GM21526 (cell line): ENCODE results near the gene ADCY5.

ENCODE experiments used
- ATAC-seq: cut with Tn5 transposase; IDR thresholded peaks from one replicate; pipeline ENCODE4 v1.9.1; 2021; ENCODE audit warnings: moderate library complexity; ENCODE audit not compliant: unreplicated experiment, low FRiP score

The ADCY5 gene

GRCh38 chr3:123459862-123460261 lies 11.0 kb upstream of the ADCY5 start:
- no peak for ATAC-seq

GRCh38 chr3:123458255-123458654 lies 9.4 kb upstream of the ADCY5 start:
- ATAC-seq: no peak

- ATAC-seq: no peak
These were observed 9.0 kb upstream of the ADCY5 start for GRCh38 chr3:123457841-123458240.

GRCh38 chr3:123453675-123454074 lies 4.8 kb upstream of the ADCY5 start:
- no peak for ATAC-seq

GRCh38 chr3:123451186-123451585 lies 2.3 kb upstream of the ADCY5 start:
- no peak for ATAC-seq

- ATAC-seq: no peak
These were observed 1.2 kb upstream of the ADCY5 start for GRCh38 chr3:123449997-123450604.

- no peak for ATAC-seq
These were observed 459 bp upstream of the ADCY5 start for GRCh38 chr3:123449102-123449996.

- no peak for ATAC-seq
These were observed 957 bp downstream of the ADCY5 start for GRCh38 chr3:123447749-123448517.

GRCh38 chr3:123447416-123447748 lies 1.5 kb downstream of the ADCY5 start:
- ATAC-seq: no peak

- no peak for ATAC-seq
These were observed 2.2 kb downstream of the ADCY5 start for GRCh38 chr3:123446610-123447109.

GRCh38 chr3:123446210-123446609 lies 2.7 kb downstream of the ADCY5 start:
- no peak for ATAC-seq

- no peak for ATAC-seq
These were observed 3.2 kb downstream of the ADCY5 start for GRCh38 chr3:123445702-123446101.

GRCh38 chr3:123444744-123445143 lies 4.1 kb downstream of the ADCY5 start:
- no peak for ATAC-seq

GRCh38 chr3:123444023-123444422 lies 4.9 kb downstream of the ADCY5 start:
- no peak for ATAC-seq

- no peak for ATAC-seq
These were observed 6.0 kb downstream of the ADCY5 start for GRCh38 chr3:123442908-123443307.

GRCh38 chr3:123442125-123442524 lies 6.8 kb downstream of the ADCY5 start:
- no peak for ATAC-seq

GRCh38 chr3:123439806-123440580 lies 8.9 kb downstream of the ADCY5 start:
- ATAC-seq: no peak

GRCh38 chr3:123432832-123433523 lies 15.9 kb downstream of the ADCY5 start:
- no peak for ATAC-seq

GRCh38 chr3:123431658-123432324 lies 17.1 kb downstream of the ADCY5 start:
- ATAC-seq: no peak
